GM12878 (cell line): ENCODE measurements around the gene PNISR.

Source experiments
- BCL3 ChIP-seq: IDR thresholded peaks from 2 replicates; pipeline ENCODE4 v1.6.1; 2011; ENCODE audit warnings: borderline replicate concordance, low read depth, mild to moderate bottlenecking, moderate library complexity, low read length; ENCODE audit not compliant: insufficient read depth, poor library complexity, severe bottlenecking
- CTCF ChIP-seq, 3 experiments: IDR thresholded peaks in 2 of 3; conservative IDR thresholded peaks in 1 of 3; 2 replicates each; pipeline ENCODE4 v1.5.1; 2011; ENCODE audit warnings: low read depth in 3 of 3, low read length in 3 of 3, mild to moderate bottlenecking in 3 of 3, control low read depth in 2 of 3, moderate library complexity in 2 of 3, inconsistent platforms in 1 of 3, mixed read lengths in 1 of 3; ENCODE audit not compliant: control insufficient read depth in 2 of 3, insufficient read depth in 1 of 3; ENCODE audit errors: extremely low read depth in 1 of 3
- MAX ChIP-seq: IDR thresholded peaks from 2 replicates; pipeline ENCODE4 v1.6.1; 2012; ENCODE audit warnings: low read depth, low read length, improper control_type of control experiment
- NBN ChIP-seq: fragments of 450-650 bp; IDR thresholded peaks from 2 replicates; pipeline ENCODE4 v1.6.1; 2016
- PAX8 ChIP-seq: fragments of 450-650 bp; IDR thresholded peaks from 2 replicates; pipeline ENCODE4 v1.6.1; 2017; ENCODE audit warnings: mild to moderate bottlenecking, moderate library complexity
- RFX5 ChIP-seq: IDR thresholded peaks from 2 replicates; pipeline ENCODE4 v1.6.1; 2011; ENCODE audit warnings: low read depth, low read length, improper control_type of control experiment
- SP1 ChIP-seq: IDR thresholded peaks from one replicate; pipeline ENCODE4 v1.6.1; 2011; ENCODE audit warnings: low read depth, low read length
- TAF1 ChIP-seq: IDR thresholded peaks from 2 replicates; pipeline ENCODE4 v1.6.1; 2011; ENCODE audit warnings: mild to moderate bottlenecking, low read depth, low read length, borderline replicate concordance

- no peak for TF ChIP-seq PAX8
- TF ChIP-seq SP1 = no peak
- no peak for TF ChIP-seq CTCF (IDR thresholded peaks at IDR 0.05 in 2 of 3, conservative IDR thresholded peaks at IDR 0.05 in 1 of 3; ENCODE audit: control insufficient read depth in 2 of 3, extremely low read depth in 1 of 3, insufficient read depth in 1 of 3, low read depth in 3 of 3, low read length in 3 of 3)
- no peak for TF ChIP-seq BCL3
- no peak for TF ChIP-seq NBN
- TF ChIP-seq TAF1 = no peak
- TF ChIP-seq MAX = no peak
- no peak for TF ChIP-seq RFX5
These were observed 34.2 kb downstream of the PNISR start for GRCh38 chr6:99390896-99391295.
